Measurements from ENCODE around the gene EGFL7.

GRCh38 chr9:136646827-136647711, 15.6 kb upstream of the EGFL7 start:
- no peak for TF ChIP-seq YY1 (IDR thresholded peaks at IDR 0.05; ENCODE audit: insufficient read depth, insufficient read length)
- TF ChIP-seq ZNF274 (IDR thresholded peaks at IDR 0.05; ENCODE audit: low read depth, low read length), result no peak

All from NT2/D1 (cell line).